Glutamatergic neuron (in vitro differentiated cells): Measurements from ENCODE around the gene DPH5. TPM values are rescaled to one million over a fixed set of nuclear protein-coding genes. Genes with fewer than 3 reads are reported as not detected.
A peak's percentile ranks its signal among the peaks of the same experiment; 100 is the strongest.

ENCODE experiments used
- DNase-seq: peaks from one replicate; pipeline ENCODE4 v3.0.0; 2022
- H3K27ac Mint-ChIP-seq: one replicate; pipeline ENCODE4 v1.8.0; 2020; ENCODE audit warnings: mild to moderate bottlenecking, mixed read lengths, inconsistent platforms; ENCODE audit not compliant: unreplicated experiment
- H3K27me3 Mint-ChIP-seq: one replicate; pipeline ENCODE4 v1.8.0; 2020; ENCODE audit warnings: mild to moderate bottlenecking, moderate library complexity, mixed read lengths, inconsistent platforms; ENCODE audit not compliant: unreplicated experiment
- H3K36me3 Mint-ChIP-seq: one replicate; pipeline ENCODE4 v1.8.0; 2020; ENCODE audit warnings: mild to moderate bottlenecking, mixed read lengths, inconsistent platforms; ENCODE audit not compliant: unreplicated experiment
- H3K4me1 Mint-ChIP-seq: one replicate; pipeline ENCODE4 v1.8.0; 2020; ENCODE audit warnings: mild to moderate bottlenecking, low read depth, mixed read lengths, inconsistent platforms; ENCODE audit not compliant: unreplicated experiment
- H3K4me3 Mint-ChIP-seq: one replicate; pipeline ENCODE4 v1.8.0; 2020; ENCODE audit warnings: mild to moderate bottlenecking, mixed read lengths, inconsistent platforms; ENCODE audit not compliant: unreplicated experiment
- H3K9me3 Mint-ChIP-seq: one replicate; pipeline ENCODE4 v1.8.0; 2020; ENCODE audit warnings: mild to moderate bottlenecking, moderate library complexity, mixed read lengths, inconsistent platforms; ENCODE audit not compliant: unreplicated experiment
- total RNA-seq: library from RNA; stranded (reverse); fragmentation: NEBNext Ultra II Directional; extraction: Animal tissue kit (Norgen Biotek cat#: 25700); gene quantifications from one replicate; pipeline ENCODE4 v1.2.1, GENCODE V29; 2021; ENCODE audit not compliant: unreplicated experiment
- TF ChIP-seq, protein P1 (sequence below): fragments of 200-600 bp; sonication (generic); IDR thresholded peaks from one replicate; pipeline ENCODE4 v1.5.0; 2021; ENCODE audit not compliant: partially characterized antibody, unreplicated experiment

Gene DPH5
- total RNA-seq, 1 donor from 2014 or later = 40.5 TPM

GRCh38 chr1:100943533-100943932 is 82.1 kb downstream of the DPH5 start:
- Mint-ChIP-seq H3K4me1 (no peaks in the 10 kb centered on the region), H3K27me3 (peaks cover 2% of the 10 kb centered on the region), H3K9me3 (peaks cover 7% of the 10 kb centered on the region), H3K4me3 (no peak overlapping the region), H3K27ac (no peak overlapping the region), H3K36me3 (peaks cover 30% of the 10 kb centered on the region)
- TF ChIP-seq, protein P1, sequence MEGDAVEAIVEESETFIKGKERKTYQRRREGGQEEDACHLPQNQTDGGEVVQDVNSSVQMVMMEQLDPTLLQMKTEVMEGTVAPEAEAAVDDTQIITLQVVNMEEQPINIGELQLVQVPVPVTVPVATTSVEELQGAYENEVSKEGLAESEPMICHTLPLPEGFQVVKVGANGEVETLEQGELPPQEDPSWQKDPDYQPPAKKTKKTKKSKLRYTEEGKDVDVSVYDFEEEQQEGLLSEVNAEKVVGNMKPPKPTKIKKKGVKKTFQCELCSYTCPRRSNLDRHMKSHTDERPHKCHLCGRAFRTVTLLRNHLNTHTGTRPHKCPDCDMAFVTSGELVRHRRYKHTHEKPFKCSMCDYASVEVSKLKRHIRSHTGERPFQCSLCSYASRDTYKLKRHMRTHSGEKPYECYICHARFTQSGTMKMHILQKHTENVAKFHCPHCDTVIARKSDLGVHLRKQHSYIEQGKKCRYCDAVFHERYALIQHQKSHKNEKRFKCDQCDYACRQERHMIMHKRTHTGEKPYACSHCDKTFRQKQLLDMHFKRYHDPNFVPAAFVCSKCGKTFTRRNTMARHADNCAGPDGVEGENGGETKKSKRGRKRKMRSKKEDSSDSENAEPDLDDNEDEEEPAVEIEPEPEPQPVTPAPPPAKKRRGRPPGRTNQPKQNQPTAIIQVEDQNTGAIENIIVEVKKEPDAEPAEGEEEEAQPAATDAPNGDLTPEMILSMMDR = no peak
- no peak for DNase-seq

DNA sequence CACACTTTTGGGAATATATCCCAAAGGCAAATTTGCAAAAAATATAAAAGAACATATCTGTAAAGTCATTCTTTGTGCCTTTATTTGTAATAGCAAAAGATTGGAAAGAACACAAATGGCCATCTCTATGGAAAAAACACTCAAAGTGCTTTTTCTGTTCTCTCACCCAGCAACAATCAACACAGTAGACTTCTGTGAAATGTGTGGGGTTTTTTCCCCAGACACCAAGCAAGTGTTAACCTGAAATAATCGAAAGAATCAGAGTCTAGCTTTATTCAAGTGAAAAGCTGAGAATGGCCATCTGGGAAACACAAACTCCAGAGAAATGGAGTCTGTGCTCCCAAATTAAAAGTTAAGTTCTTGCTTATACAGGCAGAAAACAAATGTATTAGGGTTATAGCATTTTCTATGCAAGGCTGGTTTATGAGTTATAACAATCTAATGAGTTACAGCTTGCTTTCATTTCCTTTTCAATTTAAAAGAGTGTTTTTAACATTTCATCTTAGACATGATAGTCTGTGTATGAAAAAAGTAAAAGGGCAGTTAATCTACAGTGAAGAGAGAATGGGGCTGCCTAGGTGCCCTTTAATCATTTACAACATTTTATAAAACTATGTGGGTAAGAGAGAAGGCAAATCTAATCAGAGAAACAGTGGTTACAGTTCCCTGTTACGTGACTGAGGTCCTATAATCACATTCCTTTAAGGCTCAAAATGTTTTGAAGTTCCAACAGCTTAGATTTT is 83.1 kb downstream of the DPH5 start:
- H3K9me3 Mint-ChIP-seq = peaks cover 4% of the 10 kb centered on the region
- TF ChIP-seq, protein P1 = no peak
- DNase-seq = no peak
- no peak overlapping the region for H3K4me3 Mint-ChIP-seq
- peaks cover 25% of the 10 kb centered on the region for H3K36me3 Mint-ChIP-seq
- no peak overlapping the region for H3K27ac Mint-ChIP-seq
- H3K27me3 Mint-ChIP-seq = peaks cover 2% of the 10 kb centered on the region
- no peaks in the 10 kb centered on the region for H3K4me1 Mint-ChIP-seq

DNA sequence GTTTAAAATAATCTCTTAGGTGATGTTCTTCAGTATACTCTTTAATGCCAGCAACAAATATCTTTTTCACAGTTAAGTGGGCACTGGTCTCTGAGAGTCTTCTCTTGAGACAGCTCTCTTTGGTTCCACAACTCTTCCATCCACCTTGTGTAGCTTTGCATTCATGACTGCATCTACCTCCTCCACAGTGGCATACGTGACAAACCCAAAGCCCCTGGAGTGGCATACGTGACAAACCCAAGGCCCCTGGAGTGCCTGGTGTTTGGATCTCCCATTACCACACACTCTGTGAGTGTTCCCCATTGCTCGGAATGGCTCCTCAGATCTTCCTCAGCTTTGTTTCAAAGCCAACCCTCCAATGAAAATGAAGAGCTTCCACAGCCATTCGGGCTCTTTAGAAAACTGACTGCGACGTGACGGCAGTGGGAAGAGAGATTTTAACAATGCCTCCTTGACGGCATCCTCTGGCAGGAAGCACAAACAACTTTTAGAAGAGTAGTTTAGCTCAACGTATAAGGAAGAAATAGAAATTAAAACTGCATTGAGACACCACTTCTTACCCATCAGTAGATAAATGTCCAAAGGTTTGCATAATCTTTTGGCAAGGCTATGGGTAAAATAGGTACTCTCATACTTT is 83.9 kb downstream of the DPH5 start:
- Mint-ChIP-seq H3K4me3 (no peak overlapping the region), H3K4me1 (no peaks in the 10 kb centered on the region), H3K9me3 (no peaks in the 10 kb centered on the region), H3K27ac (peak overlapping the region; percentile 15), H3K27me3 (peaks cover 2% of the 10 kb centered on the region), H3K36me3 (peaks cover 20% of the 10 kb centered on the region)
- TF ChIP-seq, protein P1 = no peak
- no peak for DNase-seq

DNA sequence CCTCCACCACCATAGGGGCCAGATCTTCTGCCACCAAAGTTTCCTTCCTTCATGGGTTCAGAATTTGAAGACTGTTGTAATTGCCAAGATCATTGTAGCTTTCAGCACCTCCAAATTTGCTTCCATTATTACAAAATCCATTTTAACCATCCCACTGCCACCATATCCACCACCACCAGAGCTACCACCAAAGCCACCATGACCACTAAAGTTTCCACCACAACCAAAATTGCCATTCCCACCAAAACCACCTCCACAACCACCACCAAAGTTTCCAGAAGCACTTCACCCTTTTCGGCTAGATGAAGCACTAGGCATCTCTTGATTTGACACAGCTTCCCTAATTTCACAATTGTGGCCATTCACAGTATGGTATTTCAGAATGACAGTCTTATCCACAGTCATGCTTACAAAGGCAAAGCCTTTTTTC is 84.5 kb downstream of the DPH5 start:
- no peak overlapping the region for H3K4me3 Mint-ChIP-seq
- H3K36me3 Mint-ChIP-seq = peaks cover 16% of the 10 kb centered on the region
- no peaks in the 10 kb centered on the region for H3K9me3 Mint-ChIP-seq
- no peak for DNase-seq
- TF ChIP-seq, protein P1 = no peak
- H3K27ac Mint-ChIP-seq = no peak overlapping the region
- H3K4me1 Mint-ChIP-seq = no peaks in the 10 kb centered on the region
- H3K27me3 Mint-ChIP-seq = peaks cover 2% of the 10 kb centered on the region

Other genes starting within 250 kb of the DPH5 start
- 27.9 TPM for gene EXTL2, start 130.9 kb downstream of the DPH5 start, total RNA-seq
- gene SLC30A7, start 129.7 kb downstream of the DPH5 start, total RNA-seq = 21.5 TPM
- gene S1PR1, start 211.2 kb upstream of the DPH5 start, total RNA-seq = not detected